Measurements from ENCODE around the gene ABHD16A. TPM values are rescaled to one million over a fixed set of nuclear protein-coding genes. Genes with fewer than 3 reads are reported as not detected.

Gene ABHD16A
- total and polyA plus RNA-seq, 10 of the 15 experiments (the other 5 are each of a cell fraction or from before 2014, with no cell fraction given) = 7.5 to 43.0 (median 32.9) TPM

DNA sequence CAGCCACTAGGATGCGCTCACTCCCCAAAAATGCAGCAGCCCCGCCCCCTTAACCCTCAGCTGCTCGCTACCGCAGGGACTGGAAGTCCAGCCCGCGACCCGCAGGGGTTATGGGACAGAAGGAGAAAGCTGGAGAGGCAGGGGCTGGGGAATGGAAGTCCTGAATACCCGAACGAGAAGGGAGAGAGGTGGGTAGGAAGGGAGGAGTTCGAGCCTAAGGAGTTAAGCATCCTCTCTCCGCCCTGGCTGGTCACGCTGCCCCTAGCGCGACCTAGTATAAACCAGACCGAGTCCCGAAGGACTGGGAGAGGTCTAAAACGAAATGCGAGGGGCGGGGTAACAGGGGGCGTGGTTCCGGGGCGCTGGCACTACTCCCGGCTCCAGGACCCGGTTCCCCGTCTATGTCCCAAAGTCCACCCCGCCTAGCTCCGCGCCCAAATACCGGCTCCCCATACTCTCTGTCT, 26.4 kb upstream of the ABHD16A start (continued):
- no peak for TF ChIP-seq NR2C2 (IDR thresholded peaks at IDR 0.05; ENCODE audit: borderline replicate concordance, control insufficient read depth, insufficient read length, low read depth)
- peak in 2 of 3 experiments; percentile 84 to 94; a peak in 3 of 6 replicates for TF ChIP-seq CTCF (IDR thresholded peaks at IDR 0.05 in 2 of 3, conservative IDR thresholded peaks at IDR 0.05 in 1 of 3; ENCODE audit: control insufficient read depth in 2 of 3, extremely low read depth in 1 of 3, insufficient read depth in 1 of 3, low read depth in 3 of 3, low read length in 3 of 3)
- TF ChIP-seq RB1 (IDR thresholded peaks at IDR 0.05; ENCODE audit: borderline replicate concordance) = no peak; the same call in 1 of the 2 replicates
- TF ChIP-seq ZNF24 (IDR thresholded peaks at IDR 0.05) = no peak
- no peak for TF ChIP-seq PML (IDR thresholded peaks at IDR 0.05; ENCODE audit: low read length)
- TF ChIP-seq, protein P1, sequence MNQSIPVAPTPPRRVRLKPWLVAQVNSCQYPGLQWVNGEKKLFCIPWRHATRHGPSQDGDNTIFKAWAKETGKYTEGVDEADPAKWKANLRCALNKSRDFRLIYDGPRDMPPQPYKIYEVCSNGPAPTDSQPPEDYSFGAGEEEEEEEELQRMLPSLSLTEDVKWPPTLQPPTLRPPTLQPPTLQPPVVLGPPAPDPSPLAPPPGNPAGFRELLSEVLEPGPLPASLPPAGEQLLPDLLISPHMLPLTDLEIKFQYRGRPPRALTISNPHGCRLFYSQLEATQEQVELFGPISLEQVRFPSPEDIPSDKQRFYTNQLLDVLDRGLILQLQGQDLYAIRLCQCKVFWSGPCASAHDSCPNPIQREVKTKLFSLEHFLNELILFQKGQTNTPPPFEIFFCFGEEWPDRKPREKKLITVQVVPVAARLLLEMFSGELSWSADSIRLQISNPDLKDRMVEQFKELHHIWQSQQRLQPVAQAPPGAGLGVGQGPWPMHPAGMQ (IDR thresholded peaks at IDR 0.05; ENCODE audit: borderline replicate concordance) = no peak
- TF ChIP-seq NBN (IDR thresholded peaks at IDR 0.05) = no peak
- TF ChIP-seq BRCA1 (IDR thresholded peaks at IDR 0.05; ENCODE audit: low read depth, low read length) = no peak
- TF ChIP-seq FOXK2 (IDR thresholded peaks at IDR 0.05) = no peak
- no peak for TF ChIP-seq BCL11A (IDR thresholded peaks at IDR 0.05; ENCODE audit: low read depth, low read length)
- TF ChIP-seq POU2F2 (IDR thresholded peaks at IDR 0.05; ENCODE audit: borderline replicate concordance, low read depth, low read length) = no peak
- no peak; a peak in 1 of 4 replicates for TF ChIP-seq IKZF2 (IDR thresholded peaks at IDR 0.05)
- TF ChIP-seq, protein P2, sequence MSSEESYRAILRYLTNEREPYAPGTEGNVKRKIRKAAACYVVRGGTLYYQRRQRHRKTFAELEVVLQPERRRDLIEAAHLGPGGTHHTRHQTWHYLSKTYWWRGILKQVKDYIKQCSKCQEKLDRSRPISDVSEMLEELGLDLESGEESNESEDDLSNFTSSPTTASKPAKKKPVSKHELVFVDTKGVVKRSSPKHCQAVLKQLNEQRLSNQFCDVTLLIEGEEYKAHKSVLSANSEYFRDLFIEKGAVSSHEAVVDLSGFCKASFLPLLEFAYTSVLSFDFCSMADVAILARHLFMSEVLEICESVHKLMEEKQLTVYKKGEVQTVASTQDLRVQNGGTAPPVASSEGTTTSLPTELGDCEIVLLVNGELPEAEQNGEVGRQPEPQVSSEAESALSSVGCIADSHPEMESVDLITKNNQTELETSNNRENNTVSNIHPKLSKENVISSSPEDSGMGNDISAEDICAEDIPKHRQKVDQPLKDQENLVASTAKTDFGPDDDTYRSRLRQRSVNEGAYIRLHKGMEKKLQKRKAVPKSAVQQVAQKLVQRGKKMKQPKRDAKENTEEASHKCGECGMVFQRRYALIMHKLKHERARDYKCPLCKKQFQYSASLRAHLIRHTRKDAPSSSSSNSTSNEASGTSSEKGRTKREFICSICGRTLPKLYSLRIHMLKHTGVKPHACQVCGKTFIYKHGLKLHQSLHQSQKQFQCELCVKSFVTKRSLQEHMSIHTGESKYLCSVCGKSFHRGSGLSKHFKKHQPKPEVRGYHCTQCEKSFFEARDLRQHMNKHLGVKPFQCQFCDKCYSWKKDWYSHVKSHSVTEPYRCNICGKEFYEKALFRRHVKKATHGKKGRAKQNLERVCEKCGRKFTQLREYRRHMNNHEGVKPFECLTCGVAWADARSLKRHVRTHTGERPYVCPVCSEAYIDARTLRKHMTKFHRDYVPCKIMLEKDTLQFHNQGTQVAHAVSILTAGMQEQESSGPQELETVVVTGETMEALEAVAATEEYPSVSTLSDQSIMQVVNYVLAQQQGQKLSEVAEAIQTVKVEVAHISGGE (CRISPR knock-in tag; IDR thresholded peaks at IDR 0.05) = no peak
- no peak for TF ChIP-seq MYB (IDR thresholded peaks at IDR 0.05; ENCODE audit: borderline replicate concordance, low read depth, low read length)
- TF ChIP-seq MTA2 (IDR thresholded peaks at IDR 0.05; ENCODE audit: low read depth) = no peak
- TF ChIP-seq POLR2AphosphoS2 (IDR thresholded peaks at IDR 0.05; ENCODE audit: low read depth, low read length) = no peak
- no peak for TF ChIP-seq FOS (IDR thresholded peaks at IDR 0.05; ENCODE audit: borderline replicate concordance, extremely low read depth, insufficient read length)
- peak; percentile 57; the same call in 1 of the 2 replicates for TF ChIP-seq TCF12 (IDR thresholded peaks at IDR 0.05; ENCODE audit: low read depth, low read length)
- TF ChIP-seq ETV6 (conservative IDR thresholded peaks at IDR 0.05 in 1 of 2, IDR thresholded peaks at IDR 0.05 in 1 of 2; ENCODE audit: borderline replicate concordance in 1 of 2, low read depth in 1 of 2) = no peak
- no peak for TF ChIP-seq NFYA (IDR thresholded peaks at IDR 0.05; ENCODE audit: borderline replicate concordance, low read depth, low read length)
- no peak for TF ChIP-seq NR2C1 (IDR thresholded peaks at IDR 0.05)
- no peak for TF ChIP-seq NFYB (IDR thresholded peaks at IDR 0.05; ENCODE audit: insufficient read depth, low read depth, low read length)
- TF ChIP-seq LARP7 (IDR thresholded peaks at IDR 0.05) = no peak
- no peak for TF ChIP-seq KAT2A (conservative IDR thresholded peaks at IDR 0.05; ENCODE audit: control insufficient read depth, low read depth, low read length)
